ENCODE data around the gene PHLDB1.

Gene PHLDB1

GRCh38 chr11:118639899-118640298 lies 32.5 kb downstream of the PHLDB1 start:
- TF ChIP-seq NFIC (IDR thresholded peaks at IDR 0.05) (no peak), ZBTB7A (IDR thresholded peaks at IDR 0.05; ENCODE audit: low read depth) (no peak), YY1 (IDR thresholded peaks at IDR 0.05; ENCODE audit: low read depth) (no peak), EGR1 (IDR thresholded peaks at IDR 0.05) (no peak), REST (IDR thresholded peaks at IDR 0.05; ENCODE audit: low read depth) (no peak), USF1 (IDR thresholded peaks at IDR 0.05) (no peak), EP300 (IDR thresholded peaks at IDR 0.05; ENCODE audit: borderline replicate concordance) (no peak), MAX (IDR thresholded peaks at IDR 0.05) (no peak)

- TF ChIP-seq USF1 (IDR thresholded peaks at IDR 0.05): no peak
- TF ChIP-seq RAD21 (IDR thresholded peaks at IDR 0.05; ENCODE audit: low read depth): peak; percentile 49
- no peak for TF ChIP-seq FOXM1 (IDR thresholded peaks at IDR 0.05; ENCODE audit: borderline replicate concordance, low read depth)
- TF ChIP-seq EP300 (IDR thresholded peaks at IDR 0.05; ENCODE audit: borderline replicate concordance): no peak
- TF ChIP-seq NFIC (IDR thresholded peaks at IDR 0.05): peak; percentile 43; the same call in 1 of the 2 replicates
Observed at GRCh38 chr11:118640332-118641154, 33.1 kb downstream of the PHLDB1 start.

GRCh38 chr11:118641397-118642019 lies 34.1 kb downstream of the PHLDB1 start:
- TF ChIP-seq CREB1 (IDR thresholded peaks at IDR 0.05; ENCODE audit: low read depth) (no peak), NFIC (IDR thresholded peaks at IDR 0.05) (peak; percentile 88)

GRCh38 chr11:118643142-118643994 lies 36.0 kb downstream of the PHLDB1 start:
- TF ChIP-seq CREB1 (IDR thresholded peaks at IDR 0.05; ENCODE audit: low read depth) (no peak), NFIC (IDR thresholded peaks at IDR 0.05) (no peak), RAD21 (IDR thresholded peaks at IDR 0.05; ENCODE audit: low read depth) (no peak), CEBPB (IDR thresholded peaks at IDR 0.05) (no peak), USF1 (IDR thresholded peaks at IDR 0.05) (no peak), TEAD4 (IDR thresholded peaks at IDR 0.05) (no peak), FOXM1 (IDR thresholded peaks at IDR 0.05; ENCODE audit: borderline replicate concordance, low read depth) (no peak), ZBTB7A (IDR thresholded peaks at IDR 0.05; ENCODE audit: low read depth) (no peak), EP300 (IDR thresholded peaks at IDR 0.05; ENCODE audit: borderline replicate concordance) (no peak), EGR1 (IDR thresholded peaks at IDR 0.05) (no peak), MAX (IDR thresholded peaks at IDR 0.05) (no peak), TCF12 (IDR thresholded peaks at IDR 0.05; ENCODE audit: low read depth) (no peak)

- TF ChIP-seq MAX (IDR thresholded peaks at IDR 0.05): no peak
- no peak for TF ChIP-seq RAD21 (IDR thresholded peaks at IDR 0.05; ENCODE audit: low read depth)
- TF ChIP-seq YY1 (IDR thresholded peaks at IDR 0.05; ENCODE audit: low read depth): no peak
- no peak for TF ChIP-seq CEBPB (IDR thresholded peaks at IDR 0.05)
- TF ChIP-seq NFIC (IDR thresholded peaks at IDR 0.05): no peak
- TF ChIP-seq USF1 (IDR thresholded peaks at IDR 0.05): no peak
- no peak for TF ChIP-seq TAF1 (IDR thresholded peaks at IDR 0.05; ENCODE audit: low read depth)
- no peak for TF ChIP-seq ZBTB7A (IDR thresholded peaks at IDR 0.05; ENCODE audit: low read depth)
- TF ChIP-seq REST (IDR thresholded peaks at IDR 0.05; ENCODE audit: low read depth): no peak
- no peak for TF ChIP-seq EP300 (IDR thresholded peaks at IDR 0.05; ENCODE audit: borderline replicate concordance)
- TF ChIP-seq TCF12 (IDR thresholded peaks at IDR 0.05; ENCODE audit: low read depth): no peak
- no peak for TF ChIP-seq CREB1 (IDR thresholded peaks at IDR 0.05; ENCODE audit: low read depth)
- no peak for TF ChIP-seq TEAD4 (IDR thresholded peaks at IDR 0.05)
Observed at GRCh38 chr11:118643995-118644345, 36.6 kb downstream of the PHLDB1 start.
